Panc1 (cell line): Measurements from ENCODE around the gene PDE3A. TPM values are rescaled to one million over a fixed set of nuclear protein-coding genes. Genes with fewer than 3 reads are reported as not detected.

ENCODE experiments used
- ATAC-seq: fragments of 200-7000 bp; cut with Tn5 transposase; 2 replicates; pipeline ENCODE4 v1.9.1; 2020; ENCODE audit warnings: mild to moderate bottlenecking, moderate library complexity
- BruUV-seq: library from RNA; stranded (reverse); fragments of 400-500 nt; replicated peaks from 2 replicates; lab custom pipeline; 2021; lab: Mats Ljungman, UMichigan
- CTCF ChIA-PET: fragments of 300-600 bp; sonication (Branson Sonifier 250); formaldehyde crosslinking; loops from one replicate; lab custom pipeline; 2022; ENCODE audit warnings: antibody characterized with exemption; lab: Charles Lee
- POLR2A ChIA-PET: fragments of 300-600 bp; sonication (Branson Sonifier 250); formaldehyde crosslinking; loops from one replicate; lab custom pipeline; 2022; ENCODE audit warnings: antibody characterized with exemption; lab: Charles Lee
- DNase-seq: peaks from one replicate; pipeline ENCODE4 v3.0.0-alpha.2; 2010; ENCODE audit warnings: low read depth, low spot score
- H3K27ac ChIP-seq: 2 replicates; pipeline ENCODE4 v1.5.1; 2011; ENCODE audit warnings: mild to moderate bottlenecking, low read length, inconsistent platforms
- H3K27me3 ChIP-seq: fragments of 200-500 bp; sonication (Bioruptor generic); 2 replicates; pipeline ENCODE4 v1.6.0; 2014; ENCODE audit warnings: low read length, inconsistent platforms; ENCODE audit not compliant: control insufficient read depth, insufficient read depth
- H3K36me3 ChIP-seq: fragments of 200-500 bp; sonication (Bioruptor generic); 2 replicates; pipeline ENCODE4 v1.5.1; 2014; ENCODE audit warnings: inconsistent platforms, mild to moderate bottlenecking, low read length, moderate library complexity; ENCODE audit not compliant: control insufficient read depth, insufficient read depth
- H3K4me1 ChIP-seq: 2 replicates; pipeline ENCODE4 v1.5.1; 2011; ENCODE audit warnings: inconsistent platforms, mild to moderate bottlenecking, low read length, moderate library complexity; ENCODE audit not compliant: control insufficient read depth, insufficient read depth
- H3K4me3 ChIP-seq, 2 experiments: 2 replicates each; pipeline ENCODE4 v1.5.1; 2011 to 2012; ENCODE audit warnings: low read depth in 2 of 2, low read length in 2 of 2, mild to moderate bottlenecking in 2 of 2, inconsistent platforms in 1 of 2, moderate library complexity in 1 of 2
- H3K9me3 ChIP-seq: fragments of 200-500 bp; sonication (Bioruptor generic); 2 replicates; pipeline ENCODE4 v1.5.1; 2014; ENCODE audit warnings: low read depth, mild to moderate bottlenecking, inconsistent platforms, low read length, moderate library complexity; ENCODE audit not compliant: control insufficient read depth, insufficient read depth
- CTCF ChIP-seq: fragments of 450-650 bp; IDR thresholded peaks from 2 replicates; pipeline ENCODE4 v1.5.1; 2017; ENCODE audit warnings: mild to moderate bottlenecking
- POLR2AphosphoS5 ChIP-seq: IDR thresholded peaks from 2 replicates; pipeline ENCODE4 v1.6.1; 2012; ENCODE audit warnings: mild to moderate bottlenecking, low read depth, low read length, moderate library complexity
- REST ChIP-seq, 2 experiments: IDR thresholded peaks; 2 replicates each; pipeline ENCODE4 v1.6.1; 2011 to 2012; ENCODE audit warnings: low read depth in 2 of 2, control low read depth in 1 of 2, low read length in 1 of 2, mild to moderate bottlenecking in 1 of 2, moderate library complexity in 1 of 2; ENCODE audit not compliant: insufficient read depth in 1 of 2
- SIN3A ChIP-seq: IDR thresholded peaks from 2 replicates; pipeline ENCODE4 v1.6.1; 2012; ENCODE audit warnings: low read depth, mild to moderate bottlenecking, low read length, moderate library complexity, borderline replicate concordance; ENCODE audit not compliant: insufficient read depth
- TCF7L2 ChIP-seq: IDR thresholded peaks from 2 replicates; pipeline ENCODE4 v1.6.1; 2011; ENCODE audit warnings: mild to moderate bottlenecking, low read depth, low read length, inconsistent platforms
- in situ Hi-C: cut with HindIII; loops from 2 replicates; pipeline ENCODE4 v1.10.0; 2016; ENCODE audit warnings: low sequenced_read_pairs, low pct_unique_long_range_greater_than_20kb
- intact Hi-C: fragments of 100-400 bp; cut with micrococcal nuclease; formaldehyde crosslinking; loops from one replicate; pipeline ENCODE4 v1.10.0; 2022; ENCODE audit not compliant: unreplicated experiment
- total RNA-seq: library from RNA; stranded (reverse); gene quantifications from one replicate; pipeline ENCODE4 v1.2.1, GENCODE V29; 2021; ENCODE audit not compliant: unreplicated experiment

The PDE3A gene
- total RNA-seq, 1 experiment from 2014 or later: 0.03 TPM

DNA sequence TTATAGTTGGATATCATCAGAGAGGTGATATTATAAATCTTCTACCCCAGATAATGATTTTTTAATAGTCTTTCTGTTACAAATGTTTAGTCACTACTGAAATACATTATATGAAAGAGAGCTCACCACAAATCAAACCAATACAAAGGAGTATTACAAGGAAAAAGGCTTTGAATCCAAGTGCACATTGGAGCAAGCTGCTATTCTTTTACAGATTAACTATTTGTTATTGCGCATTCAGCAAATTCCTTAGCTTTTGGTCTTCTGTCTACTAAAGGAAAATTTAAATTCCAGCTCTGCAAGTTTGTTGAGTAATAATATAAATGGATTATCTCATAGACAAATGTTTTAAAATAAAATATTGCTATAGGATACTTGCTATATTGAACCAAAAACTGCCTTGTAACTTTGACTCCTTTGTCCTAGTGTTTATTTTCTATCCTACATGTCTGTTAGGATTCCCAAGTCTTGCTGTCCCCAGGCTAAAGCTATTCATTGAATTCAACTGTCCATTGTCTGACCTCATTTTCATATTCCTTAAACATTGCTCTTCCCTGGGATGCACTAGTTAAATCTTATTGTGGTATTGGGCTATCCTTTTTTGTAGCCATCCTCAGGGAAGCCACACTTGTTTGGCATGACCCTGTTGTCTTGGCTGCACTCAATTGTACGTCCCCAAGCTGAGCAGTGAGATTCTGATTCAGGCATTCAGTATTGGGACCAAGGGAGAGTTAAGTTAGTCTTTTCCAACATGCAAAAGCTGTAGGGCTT, 41.5 kb downstream of the PDE3A start:
- ChIA-PET CTCF (no interaction called here), POLR2A (no interaction called here)
- Histone ChIP-seq H3K9me3 (no peaks in the 10 kb centered on the region), H3K4me3 (no peak overlapping the region), H3K36me3 (no peaks in the 10 kb centered on the region), H3K4me1 (no peaks in the 10 kb centered on the region), H3K27me3 (no peaks in the 10 kb centered on the region), H3K27ac (no peak overlapping the region)
- ATAC-seq (no peak), DNase-seq (no peak)
- intact Hi-C loops: no loop called here
- TF ChIP-seq TCF7L2 (no peak), SIN3A (no peak), REST (IDR thresholded peaks at IDR 0.05; ENCODE audit: insufficient read depth in 1 of 2, low read depth in 2 of 2, low read length in 1 of 2) (no peak), POLR2AphosphoS5 (no peak), CTCF (no peak)
- BruUV-seq: no TSS peak
- in situ Hi-C loops: no loop called here

GRCh38 chr12:20410734-20411133, 42.4 kb downstream of the PDE3A start:
- ATAC-seq (no peak), DNase-seq (no peak)
- intact Hi-C loops: no loop called here
- no TSS peak for BruUV-seq
- Histone ChIP-seq H3K36me3 (no peaks in the 10 kb centered on the region), H3K9me3 (no peaks in the 10 kb centered on the region), H3K27me3 (no peaks in the 10 kb centered on the region), H3K27ac (no peak overlapping the region), H3K4me3 (no peak overlapping the region), H3K4me1 (no peaks in the 10 kb centered on the region)
- ChIA-PET POLR2A (no interaction called here), CTCF (no interaction called here)
- in situ Hi-C loops: no loop called here
- TF ChIP-seq REST (IDR thresholded peaks at IDR 0.05; ENCODE audit: insufficient read depth in 1 of 2, low read depth in 2 of 2, low read length in 1 of 2) (no peak), POLR2AphosphoS5 (no peak), SIN3A (no peak), CTCF (no peak)
